Right lobe of liver (tissue), 6 donors: Measurements from ENCODE around the gene C8A. TPM values are rescaled to one million over a fixed set of nuclear protein-coding genes. Genes with fewer than 3 reads are reported as not detected.
A peak's percentile ranks its signal among the peaks of the same experiment; 100 is the strongest.

Experiments
- ATAC-seq, 4 donors: fragments of 200-7000 bp; cut with Tn5 transposase; one replicate each; pipeline ENCODE4 v1.9.1; 2020; ENCODE audit warnings: mild to moderate bottlenecking in 4 of 4, moderate library complexity in 4 of 4
- DNase-seq, 3 donors: peaks; one replicate each; pipeline ENCODE4 v3.0.0-alpha.2; 2020
- H3K27ac ChIP-seq, 3 donors: fragments of 200-600 bp; one replicate each; pipeline ENCODE4 v1.8.0; 2022
- H3K27me3 ChIP-seq, 2 donors: fragments of 200-600 bp; one replicate each; pipeline ENCODE4 v1.8.0; 2022
- H3K36me3 ChIP-seq, 4 donors: fragments of 200-600 bp; sonication (generic) in 1 of 4; one replicate each; pipeline versions ENCODE4 v1.5.1 to v1.8.0; 2017 to 2022; ENCODE audit warnings: control low read depth in 1 of 4
- H3K4me1 ChIP-seq, 4 donors: fragments of 200-600 bp; sonication (generic) in 1 of 4; one replicate each; pipeline versions ENCODE4 v1.5.1 to v1.8.0; 2017 to 2022; ENCODE audit warnings: control low read depth in 1 of 4
- H3K4me3 ChIP-seq, 3 donors: fragments of 200-600 bp; one replicate each; pipeline ENCODE4 v1.8.0; 2022
- H3K9me3 ChIP-seq, 4 donors: fragments of 200-600 bp; sonication (generic) in 1 of 4; one replicate each; pipeline versions ENCODE4 v1.5.1 to v1.8.0; 2017 to 2022; ENCODE audit warnings: control low read depth in 1 of 4
- POLR2A ChIP-seq: fragments of 450-650 bp; IDR thresholded peaks from one replicate; pipeline ENCODE4 v1.6.1; 2017; ENCODE audit warnings: antibody characterized with exemption, mild to moderate bottlenecking
- WGBS: methylation state at CpG from one replicate; pipeline ENCODE4 v1.1.6; 2018; ENCODE audit warnings: low coverage, low lambda C conversion rate; ENCODE audit not compliant: insufficient coverage; ENCODE audit errors: missing lambda C conversion rate; 5-methylcytosine and 5-hydroxymethylcytosine counted together
- intact Hi-C, 2 donors: fragments of 100-400 bp; cut with DNase I; formaldehyde crosslinking; loops; one replicate each; pipeline versions ENCODE4 v1.11.2 to v1.14.1; 2022
- total RNA-seq, 6 experiments: library from RNA; depleted of rRNA in 2 of 6; stranded (reverse); fragments of >200 nt in 2 of 6; fragmentation: NEBNext Ultra II Directional in 3 of 6; extraction: Animal tissue kit (Norgen Biotek cat#: 25700) in 3 of 6; gene quantifications; one replicate each; pipeline versions ENCODE4 v1.1.0 to v1.2.4, GENCODE V29; 2016 to 2023
- TF ChIP-seq, protein P1 (sequence below), 4 donors: fragments of 200-600 bp in 3 of 4; fragments of 450-650 bp in 1 of 4; IDR thresholded peaks; one replicate each; pipeline versions ENCODE4 v1.5.1 to v1.8.0; 2016 to 2022; ENCODE audit warnings: antibody characterized with exemption in 4 of 4, mild to moderate bottlenecking in 2 of 4
- donor health status: DM: no; HTN: yes; CAD: no.
- donor health status: DM: no; HTN: no; CAD: no.
- donor health status: DM: no; HTN: no; CAD: no.
- donor health status: DM: no; HTN: yes; CAD: no.
- donor health status: DM: no; HTN: yes; CAD: no.

Gene C8A
- total RNA-seq, 6 experiments from 2014 or later, result 177 to 432 (median 299) TPM

DNA sequence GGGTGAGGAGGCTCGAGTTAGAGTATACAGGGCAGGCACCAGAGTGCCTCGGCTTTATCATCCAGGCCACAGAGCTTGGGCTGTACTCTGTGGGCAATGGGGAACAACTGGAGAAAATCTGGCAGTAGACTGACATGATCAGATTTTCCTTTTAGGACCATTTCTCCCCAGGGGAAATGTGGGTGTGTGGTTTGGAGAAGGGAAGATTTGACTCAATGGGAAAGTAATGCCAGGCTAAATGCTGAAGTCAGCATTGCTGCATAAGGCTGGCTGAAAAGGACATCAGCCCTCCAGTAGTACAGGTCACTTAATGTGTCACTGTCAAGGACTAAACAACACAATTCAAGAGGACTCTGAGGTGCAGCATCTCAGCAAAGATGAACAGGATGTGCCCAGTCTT is 40.4 kb upstream of the C8A start:
- intact Hi-C loops, result no loop called here
- no peaks in the 10 kb centered on the region for H3K9me3 ChIP-seq
- H3K27me3 ChIP-seq, result no peaks in the 10 kb centered on the region
- no peak for ATAC-seq
- peaks cover 0 to 25% (median under 1%) of the 10 kb centered on the region in 4 donors for H3K4me1 ChIP-seq
- DNase-seq, result no peak
- WGBS, result no CpG with 5 or more reads among the region's 2 CpGs
- H3K36me3 ChIP-seq, result no peaks in the 10 kb centered on the region
- H3K27ac ChIP-seq, result no peak overlapping the region
- no peak for TF ChIP-seq POLR2A
- TF ChIP-seq, protein P1, sequence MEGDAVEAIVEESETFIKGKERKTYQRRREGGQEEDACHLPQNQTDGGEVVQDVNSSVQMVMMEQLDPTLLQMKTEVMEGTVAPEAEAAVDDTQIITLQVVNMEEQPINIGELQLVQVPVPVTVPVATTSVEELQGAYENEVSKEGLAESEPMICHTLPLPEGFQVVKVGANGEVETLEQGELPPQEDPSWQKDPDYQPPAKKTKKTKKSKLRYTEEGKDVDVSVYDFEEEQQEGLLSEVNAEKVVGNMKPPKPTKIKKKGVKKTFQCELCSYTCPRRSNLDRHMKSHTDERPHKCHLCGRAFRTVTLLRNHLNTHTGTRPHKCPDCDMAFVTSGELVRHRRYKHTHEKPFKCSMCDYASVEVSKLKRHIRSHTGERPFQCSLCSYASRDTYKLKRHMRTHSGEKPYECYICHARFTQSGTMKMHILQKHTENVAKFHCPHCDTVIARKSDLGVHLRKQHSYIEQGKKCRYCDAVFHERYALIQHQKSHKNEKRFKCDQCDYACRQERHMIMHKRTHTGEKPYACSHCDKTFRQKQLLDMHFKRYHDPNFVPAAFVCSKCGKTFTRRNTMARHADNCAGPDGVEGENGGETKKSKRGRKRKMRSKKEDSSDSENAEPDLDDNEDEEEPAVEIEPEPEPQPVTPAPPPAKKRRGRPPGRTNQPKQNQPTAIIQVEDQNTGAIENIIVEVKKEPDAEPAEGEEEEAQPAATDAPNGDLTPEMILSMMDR (IDR thresholded peaks at IDR 0.05), result no peak
- H3K4me3 ChIP-seq, result no peak overlapping the region

DNA sequence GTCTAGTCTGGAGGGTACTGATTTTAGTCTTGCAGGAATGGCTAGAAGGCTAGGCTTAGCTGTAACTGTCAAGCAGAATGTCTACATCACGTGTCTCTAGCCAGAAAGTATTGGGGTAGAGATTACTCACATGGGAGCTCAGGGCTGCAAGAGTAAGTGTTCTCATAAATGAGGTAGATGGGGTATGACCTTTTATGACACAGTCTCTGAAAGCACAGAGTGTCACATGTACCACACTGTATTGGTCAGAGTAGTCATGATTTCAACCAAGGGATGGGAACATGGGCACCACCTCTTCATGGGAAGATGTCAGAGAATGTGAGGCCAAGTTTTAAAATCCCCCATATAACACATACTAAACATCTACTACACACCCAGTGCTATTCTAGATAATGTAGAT is 38.3 kb upstream of the C8A start:
- no CpG with 5 or more reads among the region's 1 CpG for WGBS
- Histone ChIP-seq H3K36me3 (no peaks in the 10 kb centered on the region), H3K9me3 (no peaks in the 10 kb centered on the region), H3K4me1 (peaks cover 0 to 31% (median 10%) of the 10 kb centered on the region in 4 donors), H3K27ac (peak overlapping the region; percentile 74 to 95 (median 94)), H3K27me3 (no peaks in the 10 kb centered on the region), H3K4me3 (no peak overlapping the region)
- no peak for ATAC-seq
- TF ChIP-seq, protein P1 (IDR thresholded peaks at IDR 0.05), result no peak
- TF ChIP-seq POLR2A, result no peak
- DNase-seq, result no peak
- intact Hi-C loops, result no loop called here

DNA sequence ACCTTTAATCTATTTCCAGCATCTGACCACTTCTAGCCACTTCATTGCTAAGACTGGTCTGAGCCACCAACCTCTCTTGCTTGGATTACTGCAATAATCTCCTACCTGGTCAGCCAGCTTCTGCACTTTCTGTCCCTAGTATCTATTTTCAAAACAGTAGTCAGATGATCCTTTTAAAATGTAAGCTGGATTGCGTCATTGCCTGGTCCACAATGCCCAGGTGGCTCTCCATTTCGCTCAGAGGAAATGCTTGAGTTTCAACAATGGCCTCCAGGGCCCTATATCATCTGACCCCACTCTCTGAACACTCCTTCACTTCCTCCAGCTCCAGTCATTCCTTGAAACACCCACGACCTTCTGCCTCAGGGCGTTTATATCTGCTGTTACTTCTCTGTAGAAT is 37.7 kb upstream of the C8A start:
- H3K4me1 ChIP-seq, result peaks cover 0 to 29% (median 11%) of the 10 kb centered on the region in 4 donors
- H3K27me3 ChIP-seq, result no peaks in the 10 kb centered on the region
- intact Hi-C loops, result no loop called here
- DNase-seq (peak in 2 of 3 donors; percentile 26 to 68), ATAC-seq (peak; percentile 6 to 30 (median 22))
- H3K36me3 ChIP-seq, result no peaks in the 10 kb centered on the region
- TF ChIP-seq, protein P1 (IDR thresholded peaks at IDR 0.05), result no peak
- TF ChIP-seq POLR2A, result peak; percentile 29
- H3K27ac ChIP-seq, result peak overlapping the region; percentile 74 to 95 (median 94)
- H3K9me3 ChIP-seq, result no peaks in the 10 kb centered on the region
- WGBS, result 25% methylated on average over 4 of the region's 4 CpGs
- peak overlapping the region in 2 of 3 donors; percentile 44 to 53 for H3K4me3 ChIP-seq

DNA sequence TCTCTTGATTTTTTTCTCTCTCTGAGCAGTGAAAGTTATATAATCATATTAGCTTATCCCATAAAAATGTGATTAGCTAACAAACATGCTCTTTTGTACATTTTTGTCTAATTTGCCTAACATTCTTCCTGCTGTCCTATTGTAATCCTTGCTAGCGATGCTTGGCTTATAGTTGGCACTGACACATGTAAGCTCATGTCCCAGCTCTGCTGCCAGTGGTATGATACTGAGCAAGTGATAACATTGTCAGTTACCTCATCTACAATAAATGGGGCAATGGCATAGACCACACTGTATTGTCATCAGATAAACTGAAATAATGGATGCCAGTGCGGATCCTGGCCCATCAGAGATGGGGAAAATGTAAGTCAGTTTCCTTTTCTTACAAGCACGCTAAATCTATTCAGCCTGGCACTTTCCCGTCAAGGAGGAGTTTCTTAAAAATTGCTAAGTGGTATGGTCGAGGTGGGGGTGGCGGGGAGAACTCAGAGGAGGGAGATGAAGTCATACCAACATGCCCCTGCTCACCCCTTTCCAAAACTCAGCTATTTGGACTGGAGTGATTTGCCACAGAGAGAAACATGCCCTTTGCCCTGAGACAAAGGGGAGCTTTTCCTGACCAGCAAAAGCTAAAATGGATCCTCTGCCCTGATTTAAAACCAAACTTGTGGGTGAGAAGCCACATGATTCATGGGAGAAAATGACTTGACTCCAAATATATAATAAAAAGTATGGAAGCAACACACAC is 36.7 kb upstream of the C8A start:
- Histone ChIP-seq H3K9me3 (no peaks in the 10 kb centered on the region), H3K27ac (peak overlapping the region; percentile 90 to 95 (median 94)), H3K36me3 (no peaks in the 10 kb centered on the region), H3K27me3 (no peaks in the 10 kb centered on the region), H3K4me1 (peaks cover 0 to 29% (median 11%) of the 10 kb centered on the region in 4 donors), H3K4me3 (peak overlapping the region in 2 of 3 donors; percentile 44 to 53)
- DNase-seq (peak in 2 of 3 donors; percentile 34 to 70), ATAC-seq (peak; percentile 53 to 65 (median 58))
- TF ChIP-seq POLR2A, result peak; percentile 31
- TF ChIP-seq, protein P1 (IDR thresholded peaks at IDR 0.05), result no peak
- intact Hi-C loops, result no loop called here
- WGBS, result 32% methylated on average over 5 of the region's 6 CpGs
